Sigmoid colon (tissue), 4 donors: ENCODE measurements around the gene FN3K.

Experiments
- CTCF ChIP-seq, 4 experiments: fragments of 450-650 bp in 3 of 4; fragments of 200-600 bp in 1 of 4; IDR thresholded peaks; one replicate each; pipeline ENCODE4 v1.5.1; 2016 to 2019; ENCODE audit warnings: antibody characterized with exemption in 4 of 4, mild to moderate bottlenecking in 3 of 4, moderate library complexity in 2 of 4
- POLR2AphosphoS5 ChIP-seq, 4 donors: sonication (generic); formaldehyde crosslinking; IDR thresholded peaks; one replicate each; pipeline ENCODE4 v1.6.1; 2017; ENCODE audit warnings: antibody characterized with exemption in 4 of 4

GRCh38 chr17:82752371-82753200 lies 17.2 kb downstream of the FN3K start:
- no peak for TF ChIP-seq CTCF (IDR thresholded peaks at IDR 0.05)
- no peak for TF ChIP-seq POLR2AphosphoS5 (IDR thresholded peaks at IDR 0.05)
